ENCODE measurements around the gene GALK1. TPM values are rescaled to one million over a fixed set of nuclear protein-coding genes. Genes with fewer than 3 reads are reported as not detected.
"Not testable (repeated sequence)": the region's sequence is repeated elsewhere in the genome, so short reads cannot be mapped to it uniquely, and the experiment has no call there.

GALK1 gene
- total RNA-seq = 10 to 100 TPM; 15.9 to 51.5 (median 28.5) TPM

DNA sequence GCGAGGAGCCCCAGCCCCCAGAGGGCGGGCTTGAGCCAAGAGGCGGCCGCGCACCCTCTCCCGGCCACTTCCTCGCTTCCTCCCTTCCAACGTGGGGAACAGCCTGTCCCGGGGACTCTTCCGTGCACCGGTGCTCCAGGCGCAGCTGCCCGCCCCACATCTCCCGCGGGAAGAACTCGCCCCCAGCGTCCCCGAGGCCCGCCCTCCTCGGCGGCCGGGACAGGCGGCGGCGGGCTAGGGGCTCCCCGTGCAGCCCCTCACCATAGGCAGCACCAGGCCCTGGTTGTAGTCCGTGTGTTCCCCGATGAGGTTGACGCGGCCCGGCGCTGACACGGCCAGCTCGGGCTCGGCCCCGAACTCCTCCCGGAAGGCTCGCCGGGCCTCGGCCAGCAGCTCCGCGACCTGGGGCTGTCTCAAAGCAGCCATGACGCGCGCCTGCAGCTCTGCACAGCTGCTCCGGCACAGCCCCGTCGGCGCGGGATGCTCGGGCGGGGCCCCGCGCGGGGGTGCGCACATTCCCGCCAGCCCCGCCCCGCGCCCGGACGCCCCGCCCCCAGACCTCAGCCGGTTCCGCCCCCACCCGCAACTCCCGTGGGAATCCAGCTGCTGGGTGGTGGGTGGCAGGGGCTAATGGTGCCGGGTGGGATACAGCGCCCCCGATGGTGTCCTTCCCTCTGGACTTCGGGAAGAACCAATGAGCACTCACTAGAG, at the start of gene GALK1:
Gene GALK1, minus strand, starts transcription at position 482 of the 711 bp plus-strand sequence. Its CDS starts 56 bp downstream, at position 426.
- DNase-seq (ENCODE audit: low spot score) = peak; percentile 67
- TF ChIP-seq, protein P1, sequence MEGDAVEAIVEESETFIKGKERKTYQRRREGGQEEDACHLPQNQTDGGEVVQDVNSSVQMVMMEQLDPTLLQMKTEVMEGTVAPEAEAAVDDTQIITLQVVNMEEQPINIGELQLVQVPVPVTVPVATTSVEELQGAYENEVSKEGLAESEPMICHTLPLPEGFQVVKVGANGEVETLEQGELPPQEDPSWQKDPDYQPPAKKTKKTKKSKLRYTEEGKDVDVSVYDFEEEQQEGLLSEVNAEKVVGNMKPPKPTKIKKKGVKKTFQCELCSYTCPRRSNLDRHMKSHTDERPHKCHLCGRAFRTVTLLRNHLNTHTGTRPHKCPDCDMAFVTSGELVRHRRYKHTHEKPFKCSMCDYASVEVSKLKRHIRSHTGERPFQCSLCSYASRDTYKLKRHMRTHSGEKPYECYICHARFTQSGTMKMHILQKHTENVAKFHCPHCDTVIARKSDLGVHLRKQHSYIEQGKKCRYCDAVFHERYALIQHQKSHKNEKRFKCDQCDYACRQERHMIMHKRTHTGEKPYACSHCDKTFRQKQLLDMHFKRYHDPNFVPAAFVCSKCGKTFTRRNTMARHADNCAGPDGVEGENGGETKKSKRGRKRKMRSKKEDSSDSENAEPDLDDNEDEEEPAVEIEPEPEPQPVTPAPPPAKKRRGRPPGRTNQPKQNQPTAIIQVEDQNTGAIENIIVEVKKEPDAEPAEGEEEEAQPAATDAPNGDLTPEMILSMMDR (IDR thresholded peaks at IDR 0.05) = peak in 1 of 3 donors; percentile 24
- ATAC-seq (ENCODE audit: low FRiP score) = peak; percentile 86

DNA sequence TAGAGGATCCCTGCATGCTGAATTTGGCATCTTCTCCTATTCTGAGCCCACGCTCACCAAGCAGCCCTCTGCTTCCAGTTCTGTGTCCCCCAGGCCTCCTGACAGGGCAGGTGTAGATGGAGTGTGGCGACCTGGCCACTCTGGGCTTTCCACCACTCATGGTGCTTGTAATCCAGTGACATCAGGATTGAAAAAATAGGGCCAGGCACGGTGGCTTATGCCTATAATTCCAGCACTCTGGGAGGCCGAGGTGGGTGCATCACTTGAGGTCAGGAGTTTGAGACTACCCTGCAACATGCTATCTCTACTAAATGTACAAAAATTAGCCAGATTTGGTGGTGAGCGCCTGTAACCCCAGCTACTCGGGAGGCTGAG, 49.0 kb upstream of the GALK1 start:
- ATAC-seq (ENCODE audit: low FRiP score) (no peak), DNase-seq (ENCODE audit: low spot score) (no peak)
- TF ChIP-seq, protein P1 (IDR thresholded peaks at IDR 0.05) = no peak

DNA sequence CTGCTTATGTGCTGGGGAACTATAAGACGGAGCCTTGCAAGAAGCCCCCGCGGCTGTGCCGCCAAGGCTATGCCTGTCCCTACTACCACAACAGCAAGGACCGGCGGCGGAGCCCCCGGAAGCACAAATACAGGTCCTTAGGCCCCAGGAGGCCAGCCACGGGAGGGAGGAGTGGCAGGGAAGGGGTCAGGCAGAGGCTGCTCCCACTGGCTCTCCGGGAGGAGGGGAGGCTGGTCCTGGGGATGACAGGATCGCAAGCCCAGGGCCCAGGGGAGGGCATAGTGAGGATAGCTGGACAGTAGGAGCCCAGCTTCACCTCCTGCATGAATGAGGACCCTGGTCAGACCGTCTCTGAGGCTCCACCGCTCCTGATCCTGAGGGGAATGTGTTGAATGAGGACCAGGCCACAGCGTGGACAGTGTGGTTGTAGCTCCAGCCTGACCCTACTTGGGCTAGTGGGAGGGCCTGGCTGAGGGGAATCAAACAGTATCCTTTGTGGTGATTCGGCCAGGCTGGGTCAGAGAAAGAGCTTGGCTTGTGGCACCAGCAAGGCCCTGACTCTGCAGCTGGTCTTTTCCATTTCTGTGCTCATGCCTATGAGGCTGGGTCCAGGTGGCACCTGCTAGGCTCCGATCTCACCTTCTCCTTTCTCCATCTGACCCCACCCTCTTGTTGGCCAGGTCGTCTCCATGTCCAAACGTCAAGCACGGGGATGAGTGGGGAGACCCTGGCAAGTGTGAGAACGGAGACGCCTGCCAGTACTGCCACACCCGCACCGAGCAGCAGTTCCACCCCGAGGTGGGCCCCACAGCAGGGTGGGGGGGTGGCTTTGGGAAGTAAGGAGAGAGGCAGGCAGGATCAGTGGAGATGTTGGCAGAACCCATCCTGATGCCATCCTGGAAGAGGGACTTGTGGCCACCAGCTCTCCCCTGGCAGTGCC, 48.4 kb upstream of the GALK1 start:
- DNase-seq (ENCODE audit: low spot score) = no peak
- no peak for ATAC-seq (ENCODE audit: low FRiP score)
- TF ChIP-seq, protein P1 (IDR thresholded peaks at IDR 0.05) = no peak

DNA sequence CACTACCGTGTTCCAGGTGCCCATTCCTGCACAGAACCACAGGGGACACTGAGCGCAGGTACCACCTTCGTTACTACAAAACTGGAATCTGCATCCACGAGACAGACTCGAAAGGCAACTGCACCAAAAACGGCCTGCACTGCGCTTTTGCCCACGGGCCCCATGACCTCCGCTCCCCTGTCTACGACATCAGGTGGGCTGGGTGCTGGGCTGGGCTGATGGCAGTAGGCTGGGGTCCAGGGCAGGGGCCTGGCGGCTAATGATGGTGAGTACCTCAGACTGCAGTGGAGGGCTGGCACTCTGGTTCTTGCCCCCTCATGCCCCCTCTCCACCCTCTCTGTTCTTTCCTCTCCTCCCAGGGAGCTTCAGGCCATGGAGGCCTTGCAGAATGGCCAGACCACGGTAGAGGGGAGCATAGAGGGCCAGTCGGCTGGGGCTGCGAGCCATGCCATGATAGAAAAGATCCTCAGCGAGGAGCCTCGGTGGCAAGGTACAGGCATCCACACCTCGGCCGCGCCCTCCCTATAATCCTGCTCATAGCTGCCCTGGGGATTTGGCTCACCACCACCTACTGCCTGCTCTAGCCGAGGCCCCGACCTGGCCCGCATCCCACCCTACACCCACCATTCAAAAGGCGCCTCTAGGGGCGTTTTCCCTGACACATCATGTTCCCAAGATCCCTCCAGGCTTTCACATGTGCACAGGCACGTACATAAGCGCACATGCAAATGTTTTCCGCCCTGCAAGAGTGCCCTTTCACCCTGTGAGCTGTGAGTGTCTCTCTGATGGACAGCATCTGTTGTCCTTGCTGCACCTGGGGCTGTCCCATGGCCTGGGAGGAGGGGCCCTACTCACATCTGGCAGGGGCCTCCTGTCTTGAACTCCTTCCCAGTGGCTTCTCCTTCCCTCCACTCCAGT, 47.4 kb upstream of the GALK1 start:
- TF ChIP-seq, protein P1 (IDR thresholded peaks at IDR 0.05) = no peak
- ATAC-seq (ENCODE audit: low FRiP score) (no peak), DNase-seq (ENCODE audit: low spot score) (no peak)

DNA sequence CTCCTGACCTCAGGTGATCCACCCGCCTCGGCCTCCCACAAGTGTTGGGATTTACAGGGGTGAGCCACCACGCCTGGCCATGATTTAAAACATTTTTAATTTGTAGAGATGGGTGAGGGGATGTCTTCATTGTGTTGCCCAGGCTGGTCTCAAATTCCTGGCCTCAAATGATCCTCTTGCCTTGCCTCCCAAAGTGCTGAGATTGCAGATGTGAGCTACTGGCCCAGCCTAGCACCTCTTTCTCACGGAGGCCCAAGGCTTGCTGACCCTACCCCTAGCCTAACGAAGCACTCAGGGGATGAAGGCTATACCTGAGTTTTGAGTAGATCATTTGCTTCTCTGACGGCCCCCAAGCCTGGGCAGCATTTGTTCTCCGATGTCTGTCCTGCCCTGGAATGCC, 46.2 kb upstream of the GALK1 start:
- ATAC-seq (ENCODE audit: low FRiP score) = no peak
- DNase-seq (ENCODE audit: low spot score) = no peak
- TF ChIP-seq, protein P1 (IDR thresholded peaks at IDR 0.05) = no peak

DNA sequence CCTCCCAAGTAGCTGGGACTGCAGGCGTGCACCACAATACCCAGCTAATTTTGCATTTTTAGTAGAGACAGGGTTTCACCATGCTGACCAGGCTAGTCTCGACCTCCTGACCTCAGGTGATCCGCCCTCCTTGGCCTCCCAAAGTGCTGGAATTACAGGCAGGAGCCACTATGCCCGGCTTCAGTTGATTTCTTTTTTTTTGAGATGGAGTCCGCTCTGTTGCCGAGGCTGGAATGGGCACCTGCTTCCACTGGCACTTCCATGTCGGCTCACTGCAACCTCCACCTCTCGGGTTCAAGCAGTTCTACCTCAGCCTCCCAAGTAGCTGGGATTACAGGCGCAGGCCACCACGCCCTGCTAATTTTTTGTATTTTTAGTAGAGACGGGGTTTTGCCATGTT, 45.8 kb upstream of the GALK1 start:
- not testable (repeated sequence) for ATAC-seq (ENCODE audit: low FRiP score); DNase-seq (ENCODE audit: low spot score)

DNA sequence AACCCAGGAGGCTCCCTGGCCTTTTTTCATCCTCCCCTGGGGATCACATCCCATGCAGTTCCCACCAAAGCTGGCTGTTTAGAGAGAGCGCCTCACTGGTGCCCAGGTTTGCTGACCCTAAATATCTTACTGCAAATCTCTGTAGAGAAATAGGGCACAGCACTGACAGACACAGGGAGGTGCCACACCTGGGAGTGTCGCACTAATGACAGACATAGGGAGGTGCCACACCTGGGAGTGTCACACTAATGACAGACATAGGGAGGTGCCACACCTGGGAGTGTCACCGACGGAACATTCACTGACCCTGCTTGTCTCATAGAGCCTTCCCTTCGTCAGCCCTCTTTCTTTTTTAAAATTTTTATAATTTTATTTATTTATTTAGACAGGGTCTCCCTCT, 45.2 kb upstream of the GALK1 start:
- TF ChIP-seq, protein P1 (IDR thresholded peaks at IDR 0.05) = no peak
- ATAC-seq (ENCODE audit: low FRiP score) (no peak), DNase-seq (ENCODE audit: low spot score) (no peak)
